Mesenchymal stem cell (in vitro differentiated cells and primary cell): ENCODE measurements around the gene FAM163B.
A peak's percentile ranks its signal among the peaks of the same experiment; 100 is the strongest.

Source experiments
- DNase-seq: peaks from one replicate; pipeline ENCODE4 v3.0.0-alpha.2; 2013
- H2AFZ ChIP-seq: one replicate; pipeline ENCODE4 v1.6.1; 2013; ENCODE audit warnings: low read depth, mild to moderate bottlenecking, control low read depth, inconsistent platforms, low read length, moderate library complexity
- H2AK5ac ChIP-seq: 2 replicates; pipeline ENCODE4 v1.6.1; 2013; ENCODE audit warnings: low read length, moderate library complexity, mild to moderate bottlenecking, inconsistent platforms; ENCODE audit not compliant: severe bottlenecking
- H2BK120ac ChIP-seq: one replicate; pipeline ENCODE4 v1.6.1; 2013; ENCODE audit warnings: low read depth, mild to moderate bottlenecking, inconsistent platforms, low read length, moderate library complexity
- H2BK12ac ChIP-seq, 2 experiments: one replicate each; pipeline ENCODE4 v1.6.1; 2013; ENCODE audit warnings: inconsistent platforms in 2 of 2, low read length in 2 of 2, mild to moderate bottlenecking in 2 of 2, moderate library complexity in 2 of 2, control low read depth in 1 of 2
- H2BK15ac ChIP-seq: one replicate; pipeline ENCODE4 v1.6.1; 2013; ENCODE audit warnings: mild to moderate bottlenecking, low read depth, inconsistent platforms; ENCODE audit not compliant: poor library complexity, severe bottlenecking
- H2BK5ac ChIP-seq: 2 replicates; pipeline ENCODE4 v1.6.1; 2013; ENCODE audit warnings: low read depth, mild to moderate bottlenecking, low read length, control low read depth, inconsistent platforms; ENCODE audit not compliant: poor library complexity, severe bottlenecking
- H3K14ac ChIP-seq, 2 experiments: one replicate each; pipeline ENCODE4 v1.6.1; 2013; ENCODE audit warnings: inconsistent platforms in 2 of 2, low read length in 2 of 2, control low read depth in 1 of 2, mild to moderate bottlenecking in 1 of 2, moderate library complexity in 1 of 2
- H3K18ac ChIP-seq, 2 experiments: one replicate each; pipeline ENCODE4 v1.6.1; 2013; ENCODE audit warnings: inconsistent platforms in 2 of 2, low read length in 2 of 2, control low read depth in 1 of 2, low read depth in 1 of 2, mild to moderate bottlenecking in 1 of 2
- H3K23ac ChIP-seq, 2 experiments: one replicate each; pipeline ENCODE4 v1.6.1; 2013; ENCODE audit warnings: inconsistent platforms in 2 of 2, low read length in 2 of 2, mild to moderate bottlenecking in 2 of 2, moderate library complexity in 2 of 2, control low read depth in 1 of 2
- H3K27ac ChIP-seq: 2 replicates; pipeline ENCODE4 v1.5.1; 2013; ENCODE audit warnings: mild to moderate bottlenecking, moderate library complexity, low read length, control low read depth, inconsistent platforms; ENCODE audit not compliant: poor library complexity, severe bottlenecking
- H3K27me3 ChIP-seq, 2 experiments: 2 replicates each; pipeline versions ENCODE4 v1.6.1 to v1.7.0; 2013; ENCODE audit warnings: low read length in 2 of 2, mild to moderate bottlenecking in 2 of 2, moderate library complexity in 2 of 2, control low read depth in 1 of 2, inconsistent platforms in 1 of 2; ENCODE audit not compliant: control insufficient read depth in 1 of 2, insufficient read depth in 1 of 2
- H3K36me3 ChIP-seq, 2 experiments: 2 replicates each; pipeline versions ENCODE4 v1.6.1 to v1.7.0; 2013; ENCODE audit warnings: low read length in 2 of 2, control low read depth in 1 of 2, inconsistent platforms in 1 of 2, low read depth in 1 of 2, mild to moderate bottlenecking in 1 of 2; ENCODE audit not compliant: insufficient read depth in 2 of 2, control insufficient read depth in 1 of 2
- H3K4ac ChIP-seq, 2 experiments: one replicate each; pipeline ENCODE4 v1.6.1; 2013; ENCODE audit warnings: inconsistent platforms in 2 of 2, low read length in 2 of 2, mild to moderate bottlenecking in 2 of 2, moderate library complexity in 2 of 2, control low read depth in 1 of 2, low read depth in 1 of 2
- H3K4me1 ChIP-seq: 2 replicates; pipeline ENCODE4 v1.6.1; 2013; ENCODE audit warnings: low read depth, low read length, control low read depth; ENCODE audit not compliant: control insufficient read depth, insufficient read depth
- H3K4me2 ChIP-seq: 2 replicates; pipeline ENCODE4 v1.6.1; 2013; ENCODE audit warnings: low read length, mild to moderate bottlenecking, inconsistent platforms; ENCODE audit not compliant: poor library complexity, severe bottlenecking
- H3K4me3 ChIP-seq, 2 experiments: 2 replicates each; pipeline versions ENCODE4 v1.5.1 to v1.7.0; 2013; ENCODE audit warnings: low read length in 2 of 2, mild to moderate bottlenecking in 2 of 2, control low read depth in 1 of 2, low read depth in 1 of 2; ENCODE audit not compliant: insufficient read depth in 1 of 2
- H3K79me1 ChIP-seq: replicated peaks from 2 replicates; pipeline ENCODE4 v1.6.1; 2013; ENCODE audit warnings: mild to moderate bottlenecking, control low read depth, low read length, inconsistent platforms; ENCODE audit not compliant: poor library complexity, severe bottlenecking
- H3K9ac ChIP-seq: 2 replicates; pipeline ENCODE4 v1.7.0; 2013; ENCODE audit warnings: mild to moderate bottlenecking, low read length, moderate library complexity
- H3K9me3 ChIP-seq: 2 replicates; pipeline ENCODE4 v1.7.0; 2013; ENCODE audit warnings: mild to moderate bottlenecking, low read length; ENCODE audit not compliant: control insufficient read depth
- H4K8ac ChIP-seq: one replicate; pipeline ENCODE4 v1.6.1; 2013; ENCODE audit warnings: inconsistent platforms, mild to moderate bottlenecking, low read length, moderate library complexity
- H4K91ac ChIP-seq: one replicate; pipeline ENCODE4 v1.6.1; 2013; ENCODE audit warnings: mild to moderate bottlenecking, low read length, inconsistent platforms
- whole genome bisulfite sequencing: methylation state at CpG from one replicate; pipeline ENCODE4 v1.1.7; 2013; ENCODE audit warnings: mixed read lengths; 5-methylcytosine and 5-hydroxymethylcytosine counted together

The FAM163B gene

DNA sequence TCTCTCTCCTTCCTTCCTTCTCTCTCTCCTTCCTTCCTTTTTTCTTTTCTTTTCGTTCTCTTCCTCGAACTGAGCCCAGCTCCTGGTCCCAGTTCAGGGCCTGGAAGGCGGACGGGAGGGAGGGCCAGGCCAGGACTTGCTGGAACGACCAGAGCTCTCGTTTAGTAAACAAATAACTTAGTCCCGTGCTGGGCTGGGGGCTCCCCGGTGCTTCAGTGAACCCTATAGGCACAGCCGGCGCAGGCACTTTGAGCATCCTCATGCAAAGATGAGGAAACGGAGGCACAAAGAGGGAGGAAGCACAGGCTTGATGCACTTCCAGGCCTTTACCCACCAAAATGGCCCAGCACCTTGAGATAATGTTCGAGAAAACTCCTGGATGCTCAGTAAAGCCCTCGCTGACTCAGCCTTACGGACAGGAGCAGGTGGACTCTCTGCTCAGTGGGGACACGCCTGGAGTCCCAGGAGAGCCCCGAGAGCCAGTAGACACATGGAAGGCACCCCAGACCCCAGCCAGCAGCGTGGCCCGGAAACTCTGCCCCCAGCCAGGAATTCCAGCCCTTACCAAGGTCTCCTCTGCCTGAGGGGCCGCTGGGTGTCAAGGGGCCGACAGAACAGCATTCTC lies 18.8 kb downstream of the FAM163B start:
- no peak overlapping the region for H3K9ac ChIP-seq
- H4K91ac ChIP-seq = no peak overlapping the region
- no peaks in the 10 kb centered on the region for H3K4me1 ChIP-seq
- H3K18ac ChIP-seq = no peak overlapping the region
- H3K27ac ChIP-seq = no peak overlapping the region
- H3K4me2 ChIP-seq = no peak overlapping the region
- no peak for DNase-seq
- peaks cover 3% of the 10 kb centered on the region for H3K9me3 ChIP-seq
- no peak overlapping the region for H2BK12ac ChIP-seq
- no peak overlapping the region for H3K23ac ChIP-seq
- no peak overlapping the region for H3K4me3 ChIP-seq
- no peaks in the 10 kb centered on the region for H3K79me1 ChIP-seq
- H3K36me3 ChIP-seq = no peaks in the 10 kb centered on the region
- no peak overlapping the region for H2BK5ac ChIP-seq
- H2AFZ ChIP-seq = no peak overlapping the region
- H3K14ac ChIP-seq = no peak overlapping the region
- 62% methylated on average over 20 of the region's 20 CpGs for WGBS
- no peak overlapping the region for H3K4ac ChIP-seq
- H4K8ac ChIP-seq = no peak overlapping the region
- peaks cover 38 to 80% of the 10 kb centered on the region in 2 experiments for H3K27me3 ChIP-seq
- H2BK120ac ChIP-seq = no peak overlapping the region
- H2BK15ac ChIP-seq = no peak overlapping the region
- no peak overlapping the region for H2AK5ac ChIP-seq

DNA sequence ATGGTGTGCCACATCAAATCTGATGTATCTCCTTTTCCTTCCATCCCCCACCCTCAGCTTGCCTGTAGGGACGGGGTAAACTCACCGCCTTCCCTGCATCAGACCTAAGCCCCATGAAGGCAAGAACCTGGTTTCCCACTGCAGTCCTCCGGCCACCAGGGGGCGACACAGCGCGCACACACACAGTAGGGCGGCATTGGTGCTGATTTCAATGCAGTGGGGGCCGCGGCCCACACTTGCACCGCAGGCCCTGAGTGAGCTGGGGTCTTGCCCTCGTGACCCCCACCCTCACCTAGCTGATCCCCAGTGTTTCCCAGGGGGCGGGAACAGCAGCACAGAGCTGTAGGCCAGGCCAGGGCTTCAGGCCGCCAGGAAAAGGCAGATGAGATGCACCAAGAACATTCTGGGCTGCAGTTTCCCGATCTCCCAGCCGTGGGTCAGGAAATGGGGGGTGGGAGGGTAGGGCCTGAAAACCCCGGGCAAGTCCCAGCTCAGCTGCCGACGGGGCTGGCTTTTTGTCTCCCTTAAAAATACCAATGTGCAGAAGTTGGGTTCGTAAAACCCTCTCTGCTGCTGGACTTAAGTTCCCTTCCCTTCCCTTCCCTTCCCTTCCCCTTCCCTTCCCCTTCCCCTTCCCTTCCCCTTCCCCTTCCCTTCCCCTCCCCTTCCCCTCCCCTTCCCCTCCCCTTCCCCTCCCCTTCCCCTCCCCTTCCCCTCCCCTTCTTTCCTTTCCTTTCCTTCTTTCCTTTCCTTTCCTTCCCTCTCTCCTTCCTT lies 19.5 kb downstream of the FAM163B start:
- H3K36me3 ChIP-seq = no peaks in the 10 kb centered on the region
- H2BK12ac ChIP-seq = no peak overlapping the region

DNA sequence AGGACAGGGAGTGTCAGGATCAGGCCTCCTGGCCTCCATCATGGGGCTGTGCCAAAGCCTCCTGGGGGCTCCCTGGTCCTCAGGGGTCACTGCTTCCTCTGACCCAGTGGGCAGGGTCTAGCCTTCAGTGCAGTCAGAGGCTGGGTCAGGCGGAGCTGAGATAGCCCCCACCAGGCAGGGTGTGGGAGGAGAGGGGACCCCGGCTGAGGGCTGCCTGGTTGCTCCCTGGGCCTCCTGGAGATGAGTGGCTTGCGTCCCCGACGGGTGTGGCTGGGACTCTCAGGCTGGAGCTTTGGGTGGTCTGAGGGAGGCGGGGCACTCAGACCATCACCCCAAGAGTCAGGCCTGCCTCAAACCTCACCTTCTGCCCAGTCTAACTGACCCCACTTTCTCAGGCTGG lies 21.7 kb downstream of the FAM163B start:
- H3K18ac ChIP-seq = no peak overlapping the region
- H2BK12ac ChIP-seq = no peak overlapping the region
- H3K14ac ChIP-seq = no peak overlapping the region
- no peak overlapping the region for H2BK120ac ChIP-seq
- H3K4ac ChIP-seq = no peak overlapping the region
- no peak overlapping the region for H4K8ac ChIP-seq
- H2AK5ac ChIP-seq = no peak overlapping the region
- H3K9ac ChIP-seq = no peak overlapping the region
- no peak overlapping the region for H2BK5ac ChIP-seq
- WGBS = 71% methylated on average over 3 of the region's 6 CpGs
- no peak overlapping the region for H3K4me3 ChIP-seq
- no peak overlapping the region for H3K4me2 ChIP-seq
- no peaks in the 10 kb centered on the region for H3K79me1 ChIP-seq
- DNase-seq = no peak
- H2AFZ ChIP-seq = peak overlapping the region; percentile 16
- H3K27me3 ChIP-seq = peaks cover 59 to 85% of the 10 kb centered on the region in 2 experiments
- H4K91ac ChIP-seq = no peak overlapping the region
- no peaks in the 10 kb centered on the region for H3K36me3 ChIP-seq
- H3K27ac ChIP-seq = no peak overlapping the region
- H3K9me3 ChIP-seq = peaks cover 3% of the 10 kb centered on the region
- H3K4me1 ChIP-seq = peaks cover 4% of the 10 kb centered on the region
- no peak overlapping the region for H2BK15ac ChIP-seq
- no peak overlapping the region for H3K23ac ChIP-seq

More for the DNA sequence above, 19.5 kb downstream of the FAM163B start:
- Histone ChIP-seq H3K4me2 (no peak overlapping the region), H3K18ac (no peak overlapping the region), H3K9ac (no peak overlapping the region), H3K4ac (no peak overlapping the region), H3K4me3 (no peak overlapping the region), H2BK120ac (no peak overlapping the region), H2BK5ac (no peak overlapping the region), H3K9me3 (peaks cover 3% of the 10 kb centered on the region), H2AK5ac (no peak overlapping the region), H3K23ac (no peak overlapping the region), H3K14ac (no peak overlapping the region), H3K27me3 (peaks cover 44 to 80% of the 10 kb centered on the region in 2 experiments), H4K8ac (no peak overlapping the region), H2BK15ac (no peak overlapping the region), H3K79me1 (no peaks in the 10 kb centered on the region), H4K91ac (no peak overlapping the region), H3K4me1 (peaks cover 4% of the 10 kb centered on the region), H3K27ac (no peak overlapping the region), H2AFZ (no peak overlapping the region)
- no peak for DNase-seq
- WGBS = 59% methylated on average over 15 of the region's 19 CpGs

DNA sequence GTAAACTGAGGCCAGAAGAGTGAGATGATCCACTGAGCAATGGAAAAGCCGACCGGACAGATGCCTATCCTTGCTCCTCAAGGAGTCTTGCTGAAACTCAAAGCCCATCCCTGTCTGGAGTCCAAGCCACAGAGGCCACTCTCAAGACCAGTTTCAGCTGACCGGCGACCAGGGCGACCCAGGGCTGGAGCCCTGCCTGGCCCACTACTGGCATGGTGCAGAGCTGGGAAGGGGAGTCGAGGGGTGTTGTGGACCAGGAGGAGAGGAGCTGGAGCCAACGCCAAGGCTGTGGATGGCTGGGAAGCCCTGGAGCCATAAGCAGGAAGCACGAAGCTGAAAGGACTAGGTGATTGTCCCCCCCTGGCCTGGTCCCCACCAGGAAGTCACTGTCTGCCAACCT lies 22.1 kb downstream of the FAM163B start:
- Histone ChIP-seq H3K4me2 (no peak overlapping the region), H3K23ac (no peak overlapping the region), H3K18ac (no peak overlapping the region), H4K8ac (no peak overlapping the region), H3K4ac (no peak overlapping the region), H3K36me3 (no peaks in the 10 kb centered on the region), H3K79me1 (no peaks in the 10 kb centered on the region), H2AK5ac (no peak overlapping the region), H3K27me3 (peaks cover 63 to 85% of the 10 kb centered on the region in 2 experiments), H3K4me1 (peaks cover 4% of the 10 kb centered on the region), H3K14ac (no peak overlapping the region), H3K9me3 (peaks cover 3% of the 10 kb centered on the region), H2BK5ac (no peak overlapping the region), H2AFZ (no peak overlapping the region), H3K4me3 (no peak overlapping the region), H3K9ac (no peak overlapping the region), H2BK15ac (no peak overlapping the region), H2BK120ac (no peak overlapping the region), H4K91ac (no peak overlapping the region), H2BK12ac (no peak overlapping the region), H3K27ac (no peak overlapping the region)
- 87% methylated on average over 8 of the region's 8 CpGs for WGBS
- DNase-seq = no peak
